ENCODE measurements around the gene CLEC3B.
A peak's percentile ranks its signal among the peaks of the same experiment; 100 is the strongest.
"Not testable (repeated sequence)": the region's sequence is repeated elsewhere in the genome, so short reads cannot be mapped to it uniquely, and the experiment has no call there.

The CLEC3B gene

DNA sequence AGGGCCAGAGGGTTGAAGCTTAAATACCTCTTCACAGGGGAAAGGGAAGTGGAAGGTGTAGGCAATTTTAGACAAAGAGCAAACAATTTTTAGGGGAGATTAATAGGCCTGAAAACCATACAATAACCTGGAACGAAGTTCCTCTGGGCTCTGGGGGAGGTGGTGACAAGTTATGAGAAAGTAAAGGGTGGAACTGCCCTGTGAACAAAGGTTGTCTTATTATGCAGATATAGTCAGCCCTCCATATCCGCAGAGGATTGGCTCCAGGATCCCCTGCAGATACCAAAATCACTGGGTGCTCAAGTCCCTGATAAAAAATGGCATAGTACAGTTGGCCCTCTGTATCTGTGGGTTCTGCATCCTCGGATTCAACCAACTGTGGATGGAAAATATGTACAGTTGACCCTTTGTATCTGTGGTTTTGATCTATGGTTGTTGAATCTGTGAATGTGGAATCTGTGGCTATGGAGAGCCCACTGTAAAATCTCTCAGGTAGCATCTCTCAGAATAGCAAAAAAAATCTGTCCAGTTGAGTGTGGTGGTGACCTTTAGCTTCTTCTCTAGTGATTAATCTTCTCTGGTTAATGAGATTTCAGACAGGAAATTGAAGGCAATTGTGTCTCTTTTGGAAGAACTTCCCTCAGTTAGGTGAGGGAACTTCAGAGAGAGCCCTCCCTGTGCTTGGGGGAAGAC, 40.2 kb downstream of the CLEC3B start:
- whole genome bisulfite sequencing (ENCODE audit: insufficient coverage) = 100% methylated on average over 2 of the region's 3 CpGs
- Histone ChIP-seq H3K27me3 (replicated peaks in 2 of 5; ENCODE audit: control insufficient read depth in 4 of 5, insufficient read depth in 5 of 5, low read length in 4 of 5) (no peaks in the 10 kb centered on the region), H3K4me3 (ENCODE audit: control insufficient read depth in 1 of 7, extremely low read depth in 1 of 7, insufficient read depth in 4 of 7, low read depth in 2 of 7, low read length in 6 of 7) (no peak overlapping the region), H3K27ac (ENCODE audit: insufficient read depth in 1 of 2, low read depth in 1 of 2, low read length in 2 of 2, poor library complexity in 1 of 2, severe bottlenecking in 2 of 2) (no peak overlapping the region), H3K9me3 (ENCODE audit: control extremely low read depth in 1 of 5, control insufficient read depth in 4 of 5, insufficient read depth in 2 of 5, low read depth in 1 of 5, low read length in 4 of 5) (no peaks in the 10 kb centered on the region), H3K4me1 (ENCODE audit: control extremely low read depth in 1 of 4, control insufficient read depth in 4 of 4, insufficient read depth in 4 of 4, low read length in 3 of 4) (peaks cover 3 to 28% (median 11%) of the 10 kb centered on the region in 4 experiments), H3K36me3 (ENCODE audit: control insufficient read depth in 4 of 4, insufficient read depth in 4 of 4, low read length in 3 of 4) (no peaks in the 10 kb centered on the region)
- CTCF ChIA-PET = interaction anchor here (1.6 to 1.9 kb wide), 3 partner anchors 11 to 144 kb away, joined by 5 to 9 read pairs (median 6); no protein-coding TSS in a partner anchor
- POLR2A ChIA-PET = no interaction called here
- no peak for DNase-seq

DNA sequence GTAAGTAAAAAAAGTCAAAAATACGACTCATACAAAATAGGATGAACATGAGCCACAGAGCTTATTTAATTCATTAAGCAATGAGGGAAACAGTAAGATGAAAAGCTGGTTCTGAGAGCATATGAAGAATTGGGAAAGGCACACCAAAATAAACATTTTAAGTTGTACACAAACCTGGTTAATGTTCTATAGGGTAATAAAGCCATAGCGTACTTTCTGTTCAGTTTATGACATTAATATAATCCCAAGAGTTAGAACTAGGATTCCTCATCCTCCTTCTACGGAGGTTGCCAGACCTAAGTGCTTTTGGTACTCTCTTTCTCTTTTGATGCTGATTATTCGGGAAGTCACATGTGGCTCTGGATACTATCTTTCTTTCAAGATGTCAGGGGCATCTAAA, 41.4 kb downstream of the CLEC3B start:
- POLR2A ChIA-PET = no interaction called here
- WGBS (ENCODE audit: insufficient coverage) = no CpG with 5 or more reads among the region's 4 CpGs
- CTCF ChIA-PET = interaction anchor here (1.1 kb wide), 1 partner anchor 46 kb away, joined by 3 read pairs; no protein-coding TSS in a partner anchor
- no peaks in the 10 kb centered on the region for H3K9me3 ChIP-seq (ENCODE audit: control extremely low read depth in 1 of 5, control insufficient read depth in 4 of 5, insufficient read depth in 2 of 5, low read depth in 1 of 5, low read length in 4 of 5)
- no peak overlapping the region for H3K27ac ChIP-seq (ENCODE audit: insufficient read depth in 1 of 2, low read depth in 1 of 2, low read length in 2 of 2, poor library complexity in 1 of 2, severe bottlenecking in 2 of 2)
- H3K4me1 ChIP-seq (ENCODE audit: control extremely low read depth in 1 of 4, control insufficient read depth in 4 of 4, insufficient read depth in 4 of 4, low read length in 3 of 4) = peaks cover 3 to 28% (median 11%) of the 10 kb centered on the region in 4 experiments
- no peak overlapping the region for H3K4me3 ChIP-seq (ENCODE audit: control insufficient read depth in 1 of 7, extremely low read depth in 1 of 7, insufficient read depth in 4 of 7, low read depth in 2 of 7, low read length in 6 of 7)
- DNase-seq = no peak
- no peaks in the 10 kb centered on the region for H3K27me3 ChIP-seq (replicated peaks in 2 of 5; ENCODE audit: control insufficient read depth in 4 of 5, insufficient read depth in 5 of 5, low read length in 4 of 5)
- no peaks in the 10 kb centered on the region for H3K36me3 ChIP-seq (ENCODE audit: control insufficient read depth in 4 of 4, insufficient read depth in 4 of 4, low read length in 3 of 4)

DNA sequence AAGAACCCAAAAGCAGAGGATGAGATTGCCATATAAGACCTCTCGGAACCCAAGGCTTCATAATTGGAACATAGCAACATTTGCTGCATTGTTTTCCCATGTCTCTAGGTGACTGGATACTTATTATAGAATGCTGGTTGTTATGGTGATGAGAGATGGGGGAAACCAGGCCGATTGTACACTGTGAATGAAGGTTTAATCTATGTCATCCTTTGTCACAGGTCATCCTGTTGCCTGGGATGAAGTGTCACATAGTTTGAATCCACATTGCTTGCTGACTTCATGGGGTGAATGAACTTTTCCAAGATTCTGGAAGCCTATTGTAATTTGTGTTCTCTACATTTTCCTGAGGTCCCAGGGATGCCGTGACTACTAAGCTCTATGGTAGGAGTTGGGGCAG, 41.8 kb downstream of the CLEC3B start:
- POLR2A ChIA-PET = no interaction called here
- Histone ChIP-seq H3K4me3 (ENCODE audit: control insufficient read depth in 1 of 7, extremely low read depth in 1 of 7, insufficient read depth in 4 of 7, low read depth in 2 of 7, low read length in 6 of 7) (no peak overlapping the region), H3K27ac (ENCODE audit: insufficient read depth in 1 of 2, low read depth in 1 of 2, low read length in 2 of 2, poor library complexity in 1 of 2, severe bottlenecking in 2 of 2) (no peak overlapping the region), H3K9me3 (ENCODE audit: control extremely low read depth in 1 of 5, control insufficient read depth in 4 of 5, insufficient read depth in 2 of 5, low read depth in 1 of 5, low read length in 4 of 5) (no peaks in the 10 kb centered on the region), H3K4me1 (ENCODE audit: control extremely low read depth in 1 of 4, control insufficient read depth in 4 of 4, insufficient read depth in 4 of 4, low read length in 3 of 4) (peaks cover 3 to 28% (median 11%) of the 10 kb centered on the region in 4 experiments), H3K36me3 (ENCODE audit: control insufficient read depth in 4 of 4, insufficient read depth in 4 of 4, low read length in 3 of 4) (no peaks in the 10 kb centered on the region), H3K27me3 (replicated peaks in 2 of 5; ENCODE audit: control insufficient read depth in 4 of 5, insufficient read depth in 5 of 5, low read length in 4 of 5) (no peaks in the 10 kb centered on the region)
- WGBS (ENCODE audit: insufficient coverage) = 100% methylated on average over 3 of the region's 3 CpGs
- no peak for DNase-seq
- CTCF ChIA-PET = interaction anchor here (1.1 kb wide), 1 partner anchor 46 kb away, joined by 3 read pairs; no protein-coding TSS in a partner anchor

DNA sequence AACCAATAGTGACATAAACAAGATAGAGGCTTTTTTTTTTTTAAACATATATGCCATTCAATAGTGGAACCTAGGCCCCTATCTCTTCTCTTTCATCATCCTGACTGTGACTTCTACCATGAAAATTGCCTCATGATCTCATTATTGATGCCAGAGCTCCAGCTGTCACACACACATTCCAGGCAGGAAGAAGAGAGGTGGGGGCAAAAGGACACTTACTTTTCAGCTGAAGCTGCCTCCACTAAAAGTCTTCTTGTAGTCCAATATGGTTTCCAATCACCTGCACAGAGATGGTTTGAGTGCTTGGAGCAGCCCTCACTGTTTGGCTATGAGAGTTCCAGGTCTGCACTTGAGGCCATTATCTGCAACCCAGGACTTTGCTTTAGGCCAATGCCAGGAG, 45.0 kb downstream of the CLEC3B start:
- peaks cover 0 to 7% (median 0%) of the 10 kb centered on the region in 4 experiments for H3K4me1 ChIP-seq (ENCODE audit: control extremely low read depth in 1 of 4, control insufficient read depth in 4 of 4, insufficient read depth in 4 of 4, low read length in 3 of 4)
- ChIA-PET CTCF (interaction anchor here (1.5 kb wide), 1 partner anchor 15 kb away, joined by 6 read pairs; no protein-coding TSS in a partner anchor), POLR2A (no interaction called here)
- H3K4me3 ChIP-seq (ENCODE audit: control insufficient read depth in 1 of 7, extremely low read depth in 1 of 7, insufficient read depth in 4 of 7, low read depth in 2 of 7, low read length in 6 of 7) = no peak overlapping the region
- H3K9me3 ChIP-seq (ENCODE audit: control extremely low read depth in 1 of 5, control insufficient read depth in 4 of 5, insufficient read depth in 2 of 5, low read depth in 1 of 5, low read length in 4 of 5) = peaks cover 0 to 3% (median 0%) of the 10 kb centered on the region in 5 experiments
- H3K27me3 ChIP-seq (replicated peaks in 2 of 5; ENCODE audit: control insufficient read depth in 4 of 5, insufficient read depth in 5 of 5, low read length in 4 of 5) = no peaks in the 10 kb centered on the region
- no peak overlapping the region for H3K27ac ChIP-seq (ENCODE audit: insufficient read depth in 1 of 2, low read depth in 1 of 2, low read length in 2 of 2, poor library complexity in 1 of 2, severe bottlenecking in 2 of 2)
- H3K36me3 ChIP-seq (ENCODE audit: control insufficient read depth in 4 of 4, insufficient read depth in 4 of 4, low read length in 3 of 4) = no peaks in the 10 kb centered on the region
- DNase-seq = no peak

GRCh38 chr3:45075821-45076625, 49.9 kb downstream of the CLEC3B start:
- H3K27ac ChIP-seq (ENCODE audit: insufficient read depth in 1 of 2, low read depth in 1 of 2, low read length in 2 of 2, poor library complexity in 1 of 2, severe bottlenecking in 2 of 2) = no peak overlapping the region
- H3K27me3 ChIP-seq (replicated peaks in 2 of 5; ENCODE audit: control insufficient read depth in 4 of 5, insufficient read depth in 5 of 5, low read length in 4 of 5) = no peaks in the 10 kb centered on the region
- no peak overlapping the region for H3K4me3 ChIP-seq (ENCODE audit: control insufficient read depth in 1 of 7, extremely low read depth in 1 of 7, insufficient read depth in 4 of 7, low read depth in 2 of 7, low read length in 6 of 7)
- peak in 2 of 3 donors; percentile 42 to 58 for DNase-seq
- CTCF ChIA-PET = interaction anchor here (0.9 to 1.3 kb wide), 2 partner anchors 9 to 135 kb away, joined by 3 to 7 read pairs; no protein-coding TSS in a partner anchor
- H3K36me3 ChIP-seq (ENCODE audit: control insufficient read depth in 4 of 4, insufficient read depth in 4 of 4, low read length in 3 of 4) = no peaks in the 10 kb centered on the region
- H3K9me3 ChIP-seq (ENCODE audit: control extremely low read depth in 1 of 5, control insufficient read depth in 4 of 5, insufficient read depth in 2 of 5, low read depth in 1 of 5, low read length in 4 of 5) = peaks cover 0 to 4% (median 3%) of the 10 kb centered on the region in 5 experiments
- POLR2A ChIA-PET = no interaction called here
- H3K4me1 ChIP-seq (ENCODE audit: control extremely low read depth in 1 of 4, control insufficient read depth in 4 of 4, insufficient read depth in 4 of 4, low read length in 3 of 4) = peaks cover 0 to 9% (median 1%) of the 10 kb centered on the region in 4 experiments
- WGBS (ENCODE audit: insufficient coverage) = 97% methylated on average over 7 of the region's 11 CpGs

DNA sequence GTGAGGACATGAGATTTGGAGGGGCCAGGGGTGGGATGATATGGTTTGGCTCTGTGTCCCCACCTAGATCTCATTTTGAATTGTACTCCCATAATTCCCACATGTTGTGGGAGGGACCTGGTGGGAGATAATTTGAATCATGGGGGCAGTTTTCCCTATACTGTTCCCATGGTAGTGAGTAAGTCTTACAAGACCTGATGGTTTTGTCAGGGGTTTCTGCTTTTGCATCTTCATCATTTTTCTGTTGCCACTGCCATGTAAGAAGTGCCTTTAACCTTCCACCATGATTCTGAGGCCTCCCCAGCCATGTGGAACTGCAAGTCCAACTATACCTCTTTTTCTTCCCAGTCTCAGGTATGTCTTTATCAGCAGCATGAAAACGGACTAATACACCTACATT, 52.2 kb downstream of the CLEC3B start:
- H3K9me3 ChIP-seq (ENCODE audit: control extremely low read depth in 1 of 5, control insufficient read depth in 4 of 5, insufficient read depth in 2 of 5, low read depth in 1 of 5, low read length in 4 of 5); H3K36me3 ChIP-seq (ENCODE audit: control insufficient read depth in 4 of 4, insufficient read depth in 4 of 4, low read length in 3 of 4); H3K4me3 ChIP-seq (ENCODE audit: control insufficient read depth in 1 of 7, extremely low read depth in 1 of 7, insufficient read depth in 4 of 7, low read depth in 2 of 7, low read length in 6 of 7); DNase-seq; H3K4me1 ChIP-seq (ENCODE audit: control extremely low read depth in 1 of 4, control insufficient read depth in 4 of 4, insufficient read depth in 4 of 4, low read length in 3 of 4); CTCF ChIA-PET; POLR2A ChIA-PET; H3K27ac ChIP-seq (ENCODE audit: insufficient read depth in 1 of 2, low read depth in 1 of 2, low read length in 2 of 2, poor library complexity in 1 of 2, severe bottlenecking in 2 of 2); H3K27me3 ChIP-seq (replicated peaks in 2 of 5; ENCODE audit: control insufficient read depth in 4 of 5, insufficient read depth in 5 of 5, low read length in 4 of 5): not testable (repeated sequence)
- no CpG with 5 or more reads among the region's 1 CpG for WGBS (ENCODE audit: insufficient coverage)
